ENCODE measurements around the gene NT5M.

Gene NT5M

GRCh38 chr17:17303847-17304490, 796 bp downstream of the NT5M start:
- DNase-seq, result no peak

GRCh38 chr17:17304521-17304985, 1.4 kb downstream of the NT5M start:
- no peak for DNase-seq

GRCh38 chr17:17305281-17305801, 2.2 kb downstream of the NT5M start:
- DNase-seq, result no peak

GRCh38 chr17:17309356-17309755, 6.2 kb downstream of the NT5M start:
- DNase-seq, result no peak

GRCh38 chr17:17313350-17313991, 10.3 kb downstream of the NT5M start:
- no peak for DNase-seq

GRCh38 chr17:17314501-17315071, 11.4 kb downstream of the NT5M start:
- DNase-seq, result no peak

GRCh38 chr17:17315142-17315821, 12.1 kb downstream of the NT5M start:
- DNase-seq, result no peak

- DNase-seq, result no peak
These were observed 17.2 kb downstream of the NT5M start for GRCh38 chr17:17320188-17320910.

GRCh38 chr17:17320911-17321220, 17.7 kb downstream of the NT5M start:
- DNase-seq, result no peak

- no peak for DNase-seq
These were observed 18.3 kb downstream of the NT5M start for GRCh38 chr17:17321356-17322025.

- DNase-seq, result no peak
These were observed 19.6 kb downstream of the NT5M start for GRCh38 chr17:17322516-17323510.

- DNase-seq, result no peak
These were observed 21.4 kb downstream of the NT5M start for GRCh38 chr17:17324616-17325015.

- no peak for DNase-seq
These were observed 22.1 kb downstream of the NT5M start for GRCh38 chr17:17325228-17325627.

- DNase-seq, result no peak
These were observed 22.6 kb downstream of the NT5M start for GRCh38 chr17:17325816-17326215.

GRCh38 chr17:17326275-17326875, 23.2 kb downstream of the NT5M start:
- DNase-seq, result no peak

GRCh38 chr17:17328251-17328650, 25.1 kb downstream of the NT5M start:
- DNase-seq, result no peak

- DNase-seq, result no peak
These were observed 38.3 kb downstream of the NT5M start for GRCh38 chr17:17341452-17341851.

GRCh38 chr17:17342242-17342945, 39.2 kb downstream of the NT5M start:
- no peak for DNase-seq

GRCh38 chr17:17343160-17343735, 40.1 kb downstream of the NT5M start:
- no peak for DNase-seq

Measured in fibroblast of skin of scalp (primary cell).